IPS-18c (cell line): Measurements from ENCODE around the gene OTULIN.

Source experiments
- H3K4me3 ChIP-seq: 2 replicates; pipeline ENCODE4 v1.7.0; 2013; ENCODE audit warnings: low read depth, mild to moderate bottlenecking, low read length, moderate library complexity; ENCODE audit not compliant: insufficient read depth
- H3K9me3 ChIP-seq: one replicate; pipeline ENCODE4 v1.6.1; 2013; ENCODE audit warnings: mild to moderate bottlenecking, low read length, moderate library complexity; ENCODE audit not compliant: control insufficient read depth, insufficient read depth

Gene OTULIN

DNA sequence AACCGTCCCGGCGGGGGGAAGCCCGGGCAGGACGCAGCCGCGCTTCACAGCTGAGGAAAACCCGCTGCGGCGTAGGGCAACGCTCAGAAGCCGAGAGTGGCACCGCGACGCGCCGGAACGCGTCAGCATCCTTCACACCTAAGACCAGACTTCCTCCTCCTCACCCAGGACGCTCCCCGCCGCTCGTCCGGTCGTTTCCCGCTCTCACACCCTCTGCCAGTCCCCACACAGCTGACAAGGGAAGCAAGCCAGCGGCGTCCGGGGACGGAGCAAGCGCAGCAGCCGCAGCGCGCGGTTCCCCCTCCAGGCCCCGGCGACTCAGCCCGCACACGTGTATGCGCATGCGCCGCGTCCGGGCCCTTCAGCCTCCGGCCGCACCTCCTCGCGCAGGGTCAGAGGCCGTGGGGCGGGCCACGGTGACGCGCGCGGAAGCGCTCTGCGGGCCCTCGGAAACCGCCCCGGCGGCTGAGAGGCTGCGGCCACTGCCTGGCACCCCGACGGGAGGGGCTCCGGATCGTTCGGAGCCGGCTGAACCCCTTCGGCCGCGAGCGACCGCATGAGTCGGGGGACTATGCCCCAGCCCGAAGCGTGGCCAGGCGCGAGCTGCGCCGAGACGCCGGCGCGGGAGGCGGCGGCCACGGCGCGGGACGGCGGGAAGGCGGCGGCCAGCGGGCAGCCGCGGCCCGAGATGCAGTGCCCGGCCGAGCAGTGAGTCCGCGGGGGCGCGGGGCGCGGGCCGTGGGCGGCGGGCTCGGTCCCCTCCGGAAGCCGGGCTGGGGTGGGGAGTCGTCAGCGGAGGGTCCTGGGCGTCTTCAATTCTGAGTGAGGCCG lies at the start of gene OTULIN:
OTULIN (plus strand) TSS at position 449 of the 831 bp plus-strand sequence; CDS start at position 557, 108 bp downstream.
- Histone ChIP-seq H3K9me3 (no peaks in the 10 kb centered on the region), H3K4me3 (peak within 1 kb of the TSS; percentile 84)

DNA sequence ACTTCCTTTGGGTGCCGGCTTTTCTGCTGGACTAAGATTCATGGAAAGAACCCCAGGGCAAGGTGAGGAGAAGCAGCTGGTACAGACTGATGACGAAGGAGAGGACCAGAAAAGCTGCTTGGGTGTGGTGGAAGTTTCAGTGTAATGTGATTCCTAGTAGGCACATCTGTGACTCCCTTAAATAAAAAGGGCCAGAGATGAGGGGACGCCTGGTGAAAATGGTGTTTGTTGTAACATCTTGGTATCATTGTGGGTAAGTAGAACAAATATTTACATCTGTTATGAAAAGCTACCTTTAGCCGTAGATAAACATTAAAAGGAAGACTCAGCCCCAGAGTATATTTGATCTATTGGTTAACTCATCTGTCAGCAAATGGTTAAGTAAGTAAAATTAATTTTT lies 49.2 kb upstream of the OTULIN start:
- Histone ChIP-seq H3K9me3 (no peaks in the 10 kb centered on the region), H3K4me3 (no peak overlapping the region)

DNA sequence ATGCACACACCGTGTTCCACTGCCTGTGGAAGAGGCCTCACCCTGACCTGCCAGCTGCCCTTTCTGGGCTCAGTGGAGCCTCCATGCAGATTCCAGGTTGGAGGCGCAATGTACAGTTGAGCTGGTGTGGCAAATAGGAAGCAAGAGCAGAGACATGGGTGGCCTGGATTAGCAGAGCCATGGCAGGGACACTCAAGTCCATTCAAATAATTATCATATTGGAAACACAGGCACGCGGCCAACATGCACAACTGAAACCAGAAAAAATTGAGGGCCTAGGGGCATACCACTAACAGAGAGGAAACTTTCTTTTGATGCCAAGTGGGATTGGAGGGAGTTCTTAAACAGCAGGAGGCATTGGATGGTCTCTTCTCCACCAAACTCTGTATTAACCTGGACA lies 47.1 kb upstream of the OTULIN start:
- Histone ChIP-seq H3K4me3 (no peak overlapping the region), H3K9me3 (no peaks in the 10 kb centered on the region)

DNA sequence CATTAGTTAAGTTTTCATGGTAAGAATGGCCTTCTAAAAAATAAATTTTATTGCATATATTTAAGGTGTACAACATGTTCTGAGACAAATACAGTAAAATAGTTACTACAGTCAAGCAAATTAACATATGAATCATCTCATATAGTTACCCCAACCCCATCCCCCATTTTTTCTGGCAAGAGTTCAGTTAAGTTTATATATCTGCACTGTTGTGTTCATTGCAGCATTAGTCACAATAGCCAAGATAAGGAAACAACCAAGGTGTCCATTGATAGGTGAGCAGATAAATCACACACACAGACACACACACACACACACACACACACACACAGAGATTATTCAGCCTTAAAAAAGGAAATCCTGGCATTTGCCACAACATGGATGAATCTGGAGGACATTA lies 37.2 kb upstream of the OTULIN start:
- Histone ChIP-seq H3K9me3 (no peaks in the 10 kb centered on the region), H3K4me3 (no peak overlapping the region)

DNA sequence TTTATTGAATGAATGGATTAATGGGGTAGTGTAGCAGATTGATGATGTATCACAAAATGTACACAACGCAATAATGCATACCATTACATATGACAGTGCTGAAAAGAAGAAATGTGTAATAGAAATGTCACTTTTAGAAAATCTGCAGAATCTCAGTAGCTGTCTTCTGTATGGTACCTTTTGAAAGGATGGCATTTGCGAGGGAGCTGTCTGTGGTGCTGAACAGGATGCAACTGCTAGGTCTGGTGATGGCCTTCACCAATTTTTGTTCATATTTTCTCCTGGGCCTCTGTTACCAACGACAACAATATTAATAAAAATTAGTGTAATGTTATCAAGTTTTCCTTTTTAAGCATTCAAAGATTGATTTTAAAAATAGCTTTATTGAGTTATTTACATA lies 36.2 kb upstream of the OTULIN start:
- Histone ChIP-seq H3K9me3 (no peaks in the 10 kb centered on the region), H3K4me3 (no peak overlapping the region)

DNA sequence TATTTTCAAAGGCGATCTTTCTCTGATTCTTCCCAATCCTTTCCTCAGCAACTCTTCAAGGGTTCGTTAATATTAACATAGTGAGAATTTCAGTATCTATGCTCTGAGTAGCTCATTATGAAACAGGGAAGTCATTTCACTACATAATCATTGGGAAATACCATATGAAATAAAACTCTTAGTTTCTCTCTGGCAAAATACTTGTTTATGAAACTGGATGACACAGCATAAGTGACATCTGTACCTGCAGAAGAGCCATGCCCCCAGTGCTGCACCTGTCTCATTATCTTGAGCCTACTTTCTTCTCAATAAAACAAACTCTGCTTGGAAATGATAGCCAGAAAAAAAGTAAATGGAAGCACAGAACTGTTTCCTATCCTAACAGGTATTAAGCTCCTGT lies 33.8 kb upstream of the OTULIN start:
- H3K4me3 ChIP-seq, result no peak overlapping the region
- no peaks in the 10 kb centered on the region for H3K9me3 ChIP-seq

DNA sequence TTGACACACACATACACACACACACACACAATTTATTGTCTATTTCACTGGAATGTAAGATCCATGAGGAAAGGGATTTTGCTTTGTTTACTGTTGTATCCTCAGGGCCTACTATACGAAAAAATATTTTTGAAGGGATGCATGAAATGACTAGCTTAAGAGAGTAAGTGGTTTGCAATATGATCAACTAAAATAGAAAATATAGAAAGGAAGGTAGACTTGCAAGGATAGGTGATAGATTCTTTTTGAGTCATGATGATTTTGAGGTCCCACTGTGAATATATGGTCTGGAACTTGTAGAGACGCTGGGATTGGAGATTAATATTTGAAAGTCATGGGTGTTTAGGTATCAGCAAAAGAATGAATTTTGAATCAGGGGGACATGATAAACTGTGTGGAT lies 28.9 kb upstream of the OTULIN start:
- no peak overlapping the region for H3K4me3 ChIP-seq
- no peaks in the 10 kb centered on the region for H3K9me3 ChIP-seq

DNA sequence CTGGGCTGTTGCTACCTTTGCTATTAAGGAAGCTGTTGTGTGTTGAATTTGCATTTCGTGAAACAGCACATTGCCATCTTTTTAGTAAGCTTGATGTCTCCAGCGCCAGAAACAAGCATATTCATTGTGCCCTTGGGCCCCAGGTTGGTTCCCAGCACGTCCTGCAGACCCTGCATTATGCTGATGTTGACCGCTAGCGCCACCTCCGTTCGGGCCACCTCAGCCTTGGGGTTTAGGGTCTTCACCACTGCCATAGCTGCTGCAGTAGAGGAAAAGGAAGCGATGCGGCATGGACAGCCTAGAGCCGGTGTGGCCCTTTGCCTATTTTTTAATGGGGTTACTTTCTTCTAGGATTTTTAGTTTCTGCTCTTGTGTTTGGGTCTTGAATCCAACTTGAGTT lies 23.8 kb upstream of the OTULIN start:
- Histone ChIP-seq H3K9me3 (no peaks in the 10 kb centered on the region), H3K4me3 (no peak overlapping the region)

DNA sequence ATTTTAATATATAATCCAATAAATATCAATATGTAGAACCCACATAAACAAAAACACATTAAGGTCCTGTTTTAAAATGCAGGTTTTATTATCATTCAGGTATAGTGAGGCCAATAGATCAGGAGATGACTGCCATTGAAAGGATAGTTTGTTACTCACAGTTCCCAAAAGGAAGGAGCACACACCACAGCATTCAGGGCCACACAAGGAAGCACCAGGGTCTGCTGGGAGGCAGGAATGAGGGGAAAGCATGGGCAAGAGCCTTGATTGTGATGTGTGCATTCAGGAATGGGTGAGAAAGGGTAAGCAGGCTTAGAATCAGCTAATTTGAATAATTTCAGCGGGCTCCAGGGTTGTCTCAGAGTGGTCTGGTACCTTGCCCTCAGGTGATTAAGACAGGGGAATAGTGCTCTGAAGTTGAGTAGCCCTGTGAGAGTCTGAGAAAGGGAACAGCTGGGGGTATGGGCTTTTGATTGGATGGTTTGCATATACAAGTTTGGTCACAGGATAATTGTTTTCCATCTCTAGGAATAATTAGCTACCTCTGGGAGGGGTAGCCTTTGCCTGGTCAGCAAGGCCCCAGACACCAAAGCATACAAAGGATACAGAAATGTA lies 19.8 kb upstream of the OTULIN start:
- Histone ChIP-seq H3K4me3 (no peak overlapping the region), H3K9me3 (no peaks in the 10 kb centered on the region)

DNA sequence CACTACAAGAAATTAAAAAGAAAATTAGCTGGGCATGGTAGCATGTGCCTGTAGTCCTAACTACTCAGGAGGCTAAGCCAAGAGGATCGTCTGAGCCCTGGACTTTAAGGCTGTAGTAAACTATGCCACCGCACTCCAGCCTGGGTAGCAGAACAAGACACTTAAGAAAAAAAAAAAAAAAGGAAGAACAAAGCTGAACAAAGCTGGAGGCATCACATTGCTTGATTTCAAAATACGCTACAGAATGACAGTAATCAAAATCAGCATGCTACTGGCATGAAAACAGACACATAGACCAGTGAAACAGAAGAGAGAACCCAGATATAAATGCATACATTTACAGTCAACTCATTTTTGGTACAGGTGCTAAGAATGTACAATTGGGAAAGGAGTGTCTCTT lies 14.5 kb upstream of the OTULIN start:
- no peaks in the 10 kb centered on the region for H3K9me3 ChIP-seq

DNA sequence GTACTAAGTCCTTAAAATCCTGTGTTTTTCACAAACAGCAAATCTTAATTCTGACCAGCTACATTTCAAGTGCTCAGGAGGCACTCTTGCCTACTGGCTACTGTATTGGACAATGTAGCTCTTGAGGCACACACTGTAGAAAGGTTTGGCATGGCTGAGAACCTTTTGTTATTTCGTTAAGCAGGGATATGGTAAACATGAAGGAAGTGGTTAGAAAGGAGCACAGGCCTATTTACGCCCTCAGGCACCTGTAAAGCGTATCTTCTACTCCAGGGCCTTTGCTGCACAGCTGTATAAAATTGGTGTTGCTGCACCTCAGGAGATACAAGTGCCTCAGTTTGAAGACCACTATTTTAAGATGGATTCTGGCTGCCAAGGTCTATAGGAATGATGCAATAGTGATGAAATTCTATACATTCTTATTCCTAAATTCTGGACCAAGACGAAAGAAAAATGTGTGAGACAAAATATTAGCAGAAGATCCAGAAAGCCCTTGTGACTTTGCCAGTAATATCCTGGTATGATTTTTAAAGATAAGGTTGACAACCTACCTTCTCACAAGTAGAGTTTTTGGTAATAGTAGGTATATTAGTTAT lies 9.3 kb upstream of the OTULIN start:
- no peaks in the 10 kb centered on the region for H3K9me3 ChIP-seq
- no peak overlapping the region for H3K4me3 ChIP-seq

More for the DNA sequence above, 14.5 kb upstream of the OTULIN start:
- no peak overlapping the region for H3K4me3 ChIP-seq

DNA sequence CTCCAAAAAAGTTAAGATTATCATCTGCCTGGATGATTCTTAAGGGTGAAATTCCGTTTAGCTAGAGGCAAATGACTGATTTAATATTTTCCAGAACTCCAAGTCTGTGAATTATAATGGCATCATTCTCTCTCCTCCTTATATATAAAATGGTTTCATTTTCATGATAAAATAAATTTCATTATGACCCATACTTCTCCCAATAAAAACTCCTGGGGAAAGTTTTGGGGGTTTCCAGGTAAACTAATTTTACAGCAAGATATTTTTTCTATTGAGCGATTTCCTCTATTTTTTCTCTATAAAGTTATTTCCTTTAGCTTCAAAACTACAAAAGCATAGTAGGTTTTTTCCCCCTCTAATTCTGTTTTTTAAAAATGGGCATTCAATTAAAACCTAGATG lies 7.6 kb upstream of the OTULIN start:
- Histone ChIP-seq H3K4me3 (no peak overlapping the region), H3K9me3 (no peaks in the 10 kb centered on the region)

DNA sequence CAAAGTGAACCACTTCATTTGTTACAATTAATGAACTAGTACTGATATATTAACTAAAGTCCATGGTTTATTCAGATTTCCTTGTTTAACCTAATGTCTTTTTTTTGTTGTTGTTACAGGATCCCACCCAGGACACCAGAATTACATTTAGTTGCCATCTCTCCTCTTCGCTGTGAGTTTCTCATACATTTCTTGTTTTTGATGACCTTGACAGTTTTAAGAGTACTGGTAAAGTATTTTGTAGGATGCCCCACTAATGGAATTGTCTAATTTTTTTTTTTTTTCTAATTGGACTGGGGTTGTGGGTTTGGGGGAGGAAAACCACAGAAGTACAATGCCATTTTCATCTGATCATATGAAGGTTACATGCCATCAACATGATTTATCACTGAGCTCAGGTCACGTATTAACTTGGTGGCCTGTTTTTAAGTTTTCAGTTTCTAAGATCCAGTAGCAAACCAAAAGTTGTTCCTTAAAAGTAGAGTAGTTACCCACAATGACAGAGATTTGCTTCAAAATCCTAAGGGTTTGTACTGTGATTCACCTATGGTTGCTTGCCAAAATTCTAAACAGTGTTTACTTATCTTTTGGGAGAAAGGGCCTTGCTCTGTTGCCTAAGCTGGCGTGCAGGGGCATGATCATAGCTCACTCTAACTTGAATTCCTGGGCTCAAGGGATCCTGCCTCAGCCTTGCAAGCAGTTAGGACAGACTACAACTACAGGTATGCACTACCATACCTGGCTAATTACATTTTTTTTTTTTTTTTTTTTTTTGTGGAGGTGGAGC lies 4.5 kb upstream of the OTULIN start:
- H3K9me3 ChIP-seq, result no peaks in the 10 kb centered on the region
- H3K4me3 ChIP-seq, result no peak overlapping the region

DNA sequence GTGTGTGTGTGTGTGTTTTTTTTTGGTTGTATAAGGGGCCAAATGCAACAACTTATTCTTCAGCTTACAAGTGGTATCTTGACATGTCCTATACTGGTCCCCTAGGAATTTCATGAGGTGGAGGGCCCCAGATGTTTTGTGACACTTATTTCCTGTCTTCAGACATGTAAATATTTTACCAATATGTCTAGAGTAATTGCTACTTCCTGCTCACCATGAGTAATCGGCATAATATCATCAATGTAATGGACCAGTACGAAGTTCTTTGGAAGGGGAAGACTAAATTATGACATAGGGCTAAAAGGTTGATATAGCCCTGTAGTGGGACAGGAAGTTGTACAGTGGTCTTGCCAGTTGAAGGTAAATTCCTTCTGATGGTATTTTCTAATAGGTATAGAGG lies 3.7 kb upstream of the OTULIN start:
- H3K9me3 ChIP-seq, result no peaks in the 10 kb centered on the region
- no peak overlapping the region for H3K4me3 ChIP-seq

DNA sequence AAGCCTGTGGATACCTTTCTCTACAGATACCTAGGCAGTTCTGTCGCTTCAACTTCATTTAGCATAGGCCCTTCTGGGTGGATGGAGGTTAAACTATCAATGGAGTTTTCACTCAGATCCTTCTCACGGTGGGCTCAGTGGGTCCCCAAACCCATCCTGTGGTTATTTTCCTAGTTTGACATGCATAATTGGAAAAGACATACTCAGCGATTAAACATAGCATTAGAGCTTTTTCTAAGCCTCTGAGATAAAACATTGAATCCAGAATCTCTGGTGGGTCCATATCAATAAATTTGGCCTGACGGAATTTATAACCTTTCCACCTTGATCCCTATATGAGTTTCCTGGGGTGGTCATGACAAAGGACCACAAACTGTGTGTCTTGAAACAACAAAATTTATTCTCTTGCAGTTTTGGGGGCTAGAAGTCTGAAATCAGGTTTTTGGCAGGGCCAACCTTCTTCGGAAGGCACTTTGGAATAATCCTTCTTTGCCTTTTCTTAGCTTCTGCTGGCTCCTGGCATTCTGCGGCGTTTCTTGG lies 1.7 kb upstream of the OTULIN start:
- Histone ChIP-seq H3K4me3 (no peak overlapping the region), H3K9me3 (no peaks in the 10 kb centered on the region)

DNA sequence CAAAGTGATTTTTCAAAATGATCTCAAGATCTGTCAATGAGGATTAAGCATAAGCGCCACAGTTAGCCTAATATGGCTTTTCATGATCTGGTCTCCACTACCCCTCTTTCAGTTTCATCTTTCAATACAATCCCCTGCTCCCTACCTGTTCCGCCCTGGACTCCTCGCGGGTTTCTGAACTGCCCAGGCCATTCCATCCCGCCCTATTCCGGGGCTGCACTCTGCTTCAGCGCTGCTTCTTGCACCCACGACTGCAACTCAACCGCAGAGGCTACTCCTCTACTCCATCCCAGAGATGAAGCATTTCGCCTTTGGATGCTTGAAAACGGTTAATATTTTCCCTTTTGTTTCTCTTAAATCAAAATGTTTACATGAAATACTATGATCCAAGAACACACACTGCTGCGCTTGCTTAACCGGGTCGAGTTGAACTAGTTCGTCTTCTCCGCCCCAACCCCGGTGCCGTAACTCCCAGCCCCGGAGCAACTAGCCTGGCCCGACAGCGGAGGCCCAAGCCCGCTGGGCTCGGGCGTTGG lies 716 bp upstream of the OTULIN start:
- no peaks in the 10 kb centered on the region for H3K9me3 ChIP-seq
- H3K4me3 ChIP-seq, result peak overlapping the region; percentile 84
